Panc1 (cell line): ENCODE data around the gene IL18.

Experiments used
- SIN3A ChIP-seq: IDR thresholded peaks from 2 replicates; pipeline ENCODE4 v1.6.1; 2012; ENCODE audit warnings: low read depth, mild to moderate bottlenecking, low read length, moderate library complexity, borderline replicate concordance; ENCODE audit not compliant: insufficient read depth
- TF ChIP-seq, protein P1 (sequence below): fragments of 450-650 bp; IDR thresholded peaks from 2 replicates; pipeline ENCODE4 v1.5.1; 2017; ENCODE audit warnings: mild to moderate bottlenecking

DNA sequence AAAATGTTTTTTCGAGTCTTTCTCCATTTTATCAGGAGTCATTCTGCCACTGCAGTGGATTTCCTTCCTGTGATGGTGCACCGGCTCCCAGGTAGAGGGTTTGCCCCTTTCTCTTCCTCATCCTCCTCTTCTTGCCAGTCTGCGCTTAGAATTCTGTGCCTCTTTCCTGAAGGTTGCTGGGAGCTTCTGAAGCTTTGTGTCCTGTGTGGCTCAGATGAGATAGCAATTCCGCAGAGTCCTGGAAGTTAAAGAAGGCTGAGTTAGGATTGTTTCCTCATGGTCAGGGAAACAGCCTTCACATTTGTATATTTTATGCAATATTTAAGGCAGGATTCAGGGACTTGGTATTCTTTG lies 11.7 kb upstream of the IL18 start:
- TF ChIP-seq, protein P1, sequence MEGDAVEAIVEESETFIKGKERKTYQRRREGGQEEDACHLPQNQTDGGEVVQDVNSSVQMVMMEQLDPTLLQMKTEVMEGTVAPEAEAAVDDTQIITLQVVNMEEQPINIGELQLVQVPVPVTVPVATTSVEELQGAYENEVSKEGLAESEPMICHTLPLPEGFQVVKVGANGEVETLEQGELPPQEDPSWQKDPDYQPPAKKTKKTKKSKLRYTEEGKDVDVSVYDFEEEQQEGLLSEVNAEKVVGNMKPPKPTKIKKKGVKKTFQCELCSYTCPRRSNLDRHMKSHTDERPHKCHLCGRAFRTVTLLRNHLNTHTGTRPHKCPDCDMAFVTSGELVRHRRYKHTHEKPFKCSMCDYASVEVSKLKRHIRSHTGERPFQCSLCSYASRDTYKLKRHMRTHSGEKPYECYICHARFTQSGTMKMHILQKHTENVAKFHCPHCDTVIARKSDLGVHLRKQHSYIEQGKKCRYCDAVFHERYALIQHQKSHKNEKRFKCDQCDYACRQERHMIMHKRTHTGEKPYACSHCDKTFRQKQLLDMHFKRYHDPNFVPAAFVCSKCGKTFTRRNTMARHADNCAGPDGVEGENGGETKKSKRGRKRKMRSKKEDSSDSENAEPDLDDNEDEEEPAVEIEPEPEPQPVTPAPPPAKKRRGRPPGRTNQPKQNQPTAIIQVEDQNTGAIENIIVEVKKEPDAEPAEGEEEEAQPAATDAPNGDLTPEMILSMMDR = no peak
- TF ChIP-seq SIN3A = no peak
